Psoas muscle (tissue), 8 donors: Measurements from ENCODE around the gene COL27A1. TPM values are rescaled to one million over a fixed set of nuclear protein-coding genes. Genes with fewer than 3 reads are reported as not detected.
A peak's percentile ranks its signal among the peaks of the same experiment; 100 is the strongest.

Experiments used
- ATAC-seq, 4 donors: fragments of 200-7000 bp; cut with Tn5 transposase; one replicate each; pipeline ENCODE4 v1.9.1; 2020; ENCODE audit warnings: moderate library complexity in 3 of 4, mild to moderate bottlenecking in 2 of 4
- DNase-seq, 2 donors: peaks; one replicate each; pipeline ENCODE4 v3.0.0-alpha.2; 2020
- H3K27ac ChIP-seq: fragments of 200-600 bp; one replicate; pipeline ENCODE4 v1.8.0; 2022
- H3K27me3 ChIP-seq, 3 donors: fragments of 200-600 bp in 1 of 3; one replicate each; pipeline versions ENCODE4 v1.6.1 to v1.8.0; 2013 to 2022; ENCODE audit warnings: low read length in 2 of 3, mild to moderate bottlenecking in 2 of 3, moderate library complexity in 1 of 3; ENCODE audit not compliant: insufficient read depth in 3 of 3
- H3K36me3 ChIP-seq, 2 donors: fragments of 200-600 bp in 1 of 2; one replicate each; pipeline versions ENCODE4 v1.6.1 to v1.8.0; 2013 to 2022; ENCODE audit warnings: low read depth in 1 of 2, mild to moderate bottlenecking in 1 of 2, moderate library complexity in 1 of 2; ENCODE audit not compliant: insufficient read depth in 1 of 2
- H3K4me1 ChIP-seq: fragments of 200-600 bp; one replicate; pipeline ENCODE4 v1.8.0; 2022
- H3K4me3 ChIP-seq: fragments of 200-600 bp; one replicate; pipeline ENCODE4 v1.8.0; 2022; ENCODE audit warnings: mild to moderate bottlenecking
- H3K9me3 ChIP-seq: fragments of 200-600 bp; one replicate; pipeline ENCODE4 v1.8.0; 2022
- WGBS, 3 donors: extraction: QIAGEN DNeasy Blood & Tissue Kit; methylation state at CpG; one replicate each; pipeline versions ENCODE4 v1.1.6 to v1.1.7; 2013; 5-methylcytosine and 5-hydroxymethylcytosine counted together
- intact Hi-C, 2 donors: fragments of 100-400 bp; cut with DNase I; formaldehyde crosslinking; loops; one replicate each; pipeline versions ENCODE4 v1.11.0 to v1.14.2; 2022
- polyA plus RNA-seq, 3 donors: library from polyadenylated mRNA; stranded (reverse); fragments of 200-250 nt; gene quantifications; one replicate each; pipeline ENCODE4 v1.2.3, GENCODE V29; 2013
- total RNA-seq, 4 donors: library from RNA; stranded (reverse); fragmentation: NEBNext Ultra II Directional in 2 of 4; extraction: Animal tissue kit (Norgen Biotek cat#: 25700) in 2 of 4; gene quantifications; one replicate each; pipeline versions ENCODE4 v1.2.1 to v1.2.4, GENCODE V29; 2021 to 2023
- TF ChIP-seq, protein P1 (sequence below): fragments of 200-600 bp; IDR thresholded peaks from one replicate; pipeline ENCODE4 v1.8.0; 2022; ENCODE audit warnings: antibody characterized with exemption
- donor health status: healthy with polysubstance abuse.
- donor health status: DM: no; HTN: no; CAD: no; lungs with moderate emphysema.
- donor health status: Bipolar disorder and iron deficiency.
- donor health status: healthy.
- donor health status: DM: yes; HTN: yes; CAD: no.
- donor health status: DM: no; HTN: no; CAD: no.
- donor health status: DM: no; HTN: no; CAD: no.
- donor health status: DM: yes; HTN: yes; CAD: no.

COL27A1 gene
- total and polyA plus RNA-seq, 7 donors: 1.1 to 8.5 (median 3.9) TPM

DNA sequence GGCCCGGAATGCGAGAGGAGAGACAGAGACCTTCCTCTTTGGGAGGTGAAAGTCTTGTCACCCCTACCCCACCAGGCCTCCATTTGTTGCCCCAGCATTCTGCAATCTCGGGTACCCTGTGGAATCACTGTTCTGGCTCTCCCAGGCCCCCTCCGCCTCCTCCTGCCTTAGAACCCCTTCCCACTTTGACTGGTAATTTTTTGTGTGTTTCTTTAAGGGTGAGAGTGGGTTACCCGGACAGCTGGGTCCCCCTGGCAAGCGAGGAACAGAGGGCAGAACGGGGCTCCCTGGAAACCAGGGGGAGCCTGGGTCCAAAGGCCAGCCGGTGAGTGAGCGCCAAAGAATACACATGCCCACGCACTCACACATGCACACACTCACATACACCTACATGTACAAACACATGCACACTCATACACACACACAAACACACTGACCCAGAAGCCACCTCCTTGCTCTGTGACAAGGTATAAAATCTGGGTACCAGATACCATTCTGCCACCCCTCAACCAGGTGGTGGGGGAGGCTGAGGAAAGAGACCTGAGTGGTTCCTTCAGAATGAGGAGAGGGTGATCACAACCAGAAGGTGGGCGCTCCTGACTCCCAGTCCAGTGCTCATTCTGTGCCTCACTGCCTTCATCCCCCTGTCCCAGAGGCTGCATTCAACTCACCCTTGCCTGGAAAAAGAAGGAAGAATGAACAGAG is 136.7 kb downstream of the COL27A1 start:
- no peak overlapping the region for H3K4me3 ChIP-seq
- ATAC-seq: no peak
- DNase-seq: peak in 1 of 2 donors; percentile 12
- TF ChIP-seq, protein P1, sequence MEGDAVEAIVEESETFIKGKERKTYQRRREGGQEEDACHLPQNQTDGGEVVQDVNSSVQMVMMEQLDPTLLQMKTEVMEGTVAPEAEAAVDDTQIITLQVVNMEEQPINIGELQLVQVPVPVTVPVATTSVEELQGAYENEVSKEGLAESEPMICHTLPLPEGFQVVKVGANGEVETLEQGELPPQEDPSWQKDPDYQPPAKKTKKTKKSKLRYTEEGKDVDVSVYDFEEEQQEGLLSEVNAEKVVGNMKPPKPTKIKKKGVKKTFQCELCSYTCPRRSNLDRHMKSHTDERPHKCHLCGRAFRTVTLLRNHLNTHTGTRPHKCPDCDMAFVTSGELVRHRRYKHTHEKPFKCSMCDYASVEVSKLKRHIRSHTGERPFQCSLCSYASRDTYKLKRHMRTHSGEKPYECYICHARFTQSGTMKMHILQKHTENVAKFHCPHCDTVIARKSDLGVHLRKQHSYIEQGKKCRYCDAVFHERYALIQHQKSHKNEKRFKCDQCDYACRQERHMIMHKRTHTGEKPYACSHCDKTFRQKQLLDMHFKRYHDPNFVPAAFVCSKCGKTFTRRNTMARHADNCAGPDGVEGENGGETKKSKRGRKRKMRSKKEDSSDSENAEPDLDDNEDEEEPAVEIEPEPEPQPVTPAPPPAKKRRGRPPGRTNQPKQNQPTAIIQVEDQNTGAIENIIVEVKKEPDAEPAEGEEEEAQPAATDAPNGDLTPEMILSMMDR: no peak
- peaks cover 0 to 40% of the 10 kb centered on the region in 2 donors for H3K36me3 ChIP-seq
- no peaks in the 10 kb centered on the region for H3K4me1 ChIP-seq
- H3K9me3 ChIP-seq: peaks cover 20% of the 10 kb centered on the region
- H3K27ac ChIP-seq: no peak overlapping the region
- WGBS, 3 donors: 87 to 92% (median 91%) methylated on average over 11 of the region's 11 CpGs
- H3K27me3 ChIP-seq: no peaks in the 10 kb centered on the region
- intact Hi-C loops: loop anchor here (1.0 to 5.0 kb wide), 4 partner anchors 184 to 210 kb away; no protein-coding TSS in a partner anchor

DNA sequence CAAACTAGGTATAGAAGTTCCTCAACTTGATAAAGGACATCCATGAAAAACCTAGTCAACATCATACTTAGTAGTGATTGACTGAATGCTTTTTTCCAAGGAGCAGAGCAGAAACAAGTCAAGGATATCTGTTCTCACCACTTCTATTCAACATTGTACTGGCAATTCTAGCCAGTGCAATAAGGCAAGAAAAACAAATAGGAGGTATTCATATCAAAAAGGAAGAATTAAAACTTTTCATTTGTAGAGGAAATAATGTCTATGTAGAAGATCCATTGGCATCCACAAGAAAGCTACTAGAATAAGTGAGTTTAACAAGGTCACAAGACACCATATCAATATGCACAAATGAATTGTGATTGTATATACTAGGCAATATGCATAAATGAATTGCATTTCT is 139.3 kb downstream of the COL27A1 start:
- H3K27me3 ChIP-seq: no peaks in the 10 kb centered on the region
- peaks cover 20% of the 10 kb centered on the region for H3K9me3 ChIP-seq
- peaks cover 0 to 65% of the 10 kb centered on the region in 2 donors for H3K36me3 ChIP-seq
- DNase-seq (no peak), ATAC-seq (no peak)
- H3K27ac ChIP-seq: no peak overlapping the region
- H3K4me1 ChIP-seq: no peaks in the 10 kb centered on the region
- TF ChIP-seq, protein P1: no peak
- intact Hi-C loops: loop anchor here in 1 of 2 donors (5.0 kb wide), 1 partner anchor 212 kb away; no protein-coding TSS in a partner anchor
- H3K4me3 ChIP-seq: no peak overlapping the region

DNA sequence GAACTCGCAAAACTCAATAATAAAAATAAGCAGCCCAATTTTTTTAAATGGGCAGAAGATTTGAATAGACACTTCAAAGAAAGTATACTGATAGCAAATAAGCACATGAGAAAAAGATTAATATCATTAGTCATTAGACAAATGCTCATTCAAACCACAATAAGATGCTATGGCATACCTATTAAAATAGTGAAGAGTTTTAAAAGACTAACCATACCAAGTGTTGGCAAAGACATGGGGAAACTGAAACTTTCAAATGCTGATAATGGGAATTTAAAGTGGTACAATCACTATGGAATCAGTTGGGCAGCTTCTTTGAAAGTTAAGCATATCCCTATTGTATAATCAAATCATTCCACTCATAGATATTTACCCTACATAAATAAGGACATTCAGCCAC is 141.0 kb downstream of the COL27A1 start:
- ATAC-seq (no peak), DNase-seq (no peak)
- 97 to 100% (median 98%) methylated on average over 1 of the region's 1 CpG for whole genome bisulfite sequencing, 3 donors
- Histone ChIP-seq H3K27me3 (no peaks in the 10 kb centered on the region), H3K4me3 (no peak overlapping the region), H3K4me1 (no peaks in the 10 kb centered on the region), H3K36me3 (peaks cover 0 to 75% of the 10 kb centered on the region in 2 donors), H3K27ac (no peak overlapping the region), H3K9me3 (peaks cover 20% of the 10 kb centered on the region)
- TF ChIP-seq, protein P1: no peak
- intact Hi-C loops: no loop called here

DNA sequence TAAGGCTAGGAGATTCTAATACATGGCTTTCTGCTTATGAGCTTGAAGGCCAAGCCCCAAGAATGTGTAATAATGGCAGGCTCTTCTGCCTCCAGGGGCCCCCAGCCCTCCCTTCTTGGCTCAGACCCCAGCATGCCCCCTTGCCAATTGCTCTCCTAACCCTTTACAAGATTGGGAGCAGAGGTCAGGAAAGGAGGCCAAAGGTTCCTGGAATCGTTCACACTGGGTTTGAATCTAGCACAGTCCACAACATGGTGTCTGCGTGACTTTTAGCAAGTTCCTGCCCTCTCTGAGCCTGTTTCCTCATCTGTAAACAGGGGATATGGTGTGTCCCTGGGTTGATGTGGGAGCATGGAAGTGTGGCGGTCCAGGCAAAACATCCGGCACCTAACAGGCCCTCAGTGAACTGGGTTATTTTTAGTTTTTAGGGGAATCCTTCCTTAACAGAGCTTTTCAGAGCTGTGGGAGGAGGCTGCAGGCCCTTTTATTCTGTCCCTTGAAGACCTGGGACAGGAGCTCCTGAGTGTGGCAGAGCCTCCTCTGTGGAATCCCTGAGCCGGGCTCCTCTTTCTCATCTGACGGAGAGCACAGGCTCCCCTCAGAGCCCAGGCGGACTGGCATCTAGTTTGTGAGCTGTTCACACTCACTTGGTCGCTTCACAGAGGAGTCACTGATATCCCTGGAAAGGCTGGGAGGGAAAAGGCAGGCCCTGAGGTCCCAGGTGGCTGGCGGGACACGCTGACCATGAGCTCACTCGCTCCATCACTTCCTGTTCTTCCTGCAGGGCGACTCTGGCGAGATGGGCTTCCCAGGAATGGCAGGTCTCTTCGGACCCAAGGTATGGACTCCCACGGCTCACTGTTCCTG is 144.2 kb downstream of the COL27A1 start:
- H3K36me3 ChIP-seq: peaks cover 0 to 66% of the 10 kb centered on the region in 2 donors
- H3K4me1 ChIP-seq: no peaks in the 10 kb centered on the region
- intact Hi-C loops: no loop called here
- ATAC-seq (no peak), DNase-seq (no peak)
- WGBS, 3 donors: 81 to 84% (median 82%) methylated on average over 15 of the region's 15 CpGs
- H3K27me3 ChIP-seq: no peaks in the 10 kb centered on the region
- H3K4me3 ChIP-seq: no peak overlapping the region
- TF ChIP-seq, protein P1: no peak
- peaks cover 19% of the 10 kb centered on the region for H3K9me3 ChIP-seq
- no peak overlapping the region for H3K27ac ChIP-seq
